NCI-H82 treated with DMSO at 0.1 percent for 48 hours (cell line): ENCODE measurements around the gene TRIM13.

Experiments
- DNase-seq: peaks from one replicate; lab custom pipeline; 2025; ENCODE audit not compliant: unreplicated experiment; lab: John Stamatoyannopoulos, UW

TRIM13 gene

DNA sequence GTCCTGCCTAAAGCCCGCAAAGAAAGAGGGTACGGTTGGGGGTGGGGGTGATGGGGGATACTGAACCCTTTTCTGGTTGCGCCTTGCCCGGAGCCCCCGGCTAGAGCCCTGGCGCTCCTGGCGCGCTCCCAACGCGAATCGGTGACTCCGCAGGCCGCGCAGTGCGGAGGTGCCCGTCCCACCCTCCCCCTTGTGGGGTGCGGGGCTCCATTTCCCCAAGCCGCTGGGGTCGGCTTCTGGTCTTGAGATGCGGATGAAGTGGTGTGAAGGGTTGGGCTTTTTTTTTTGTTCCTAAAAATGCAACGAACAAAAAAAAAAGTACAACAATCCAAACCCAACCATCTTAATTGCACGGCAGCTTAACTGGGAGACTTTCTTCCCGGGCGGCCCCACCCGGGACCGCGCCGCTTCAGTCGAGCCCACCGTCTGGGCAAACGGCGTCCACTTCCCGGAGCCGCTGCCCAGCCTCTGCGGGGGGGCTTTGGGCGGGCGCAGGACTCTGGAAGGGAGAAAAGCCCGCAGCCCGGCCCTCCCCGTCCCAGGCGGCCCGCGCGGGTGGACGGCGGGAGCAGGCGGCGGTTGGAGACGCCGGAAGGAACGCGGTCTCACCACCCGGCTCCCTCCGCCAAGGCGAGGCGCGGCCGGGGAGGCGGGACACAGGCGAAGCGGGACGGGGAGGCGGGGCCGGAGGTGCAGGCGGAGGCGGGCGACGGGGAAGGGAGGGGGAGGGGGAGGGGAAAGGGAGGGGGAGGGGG is 504 bp upstream of the TRIM13 start:
- DNase-seq: peak; percentile 75

DNA sequence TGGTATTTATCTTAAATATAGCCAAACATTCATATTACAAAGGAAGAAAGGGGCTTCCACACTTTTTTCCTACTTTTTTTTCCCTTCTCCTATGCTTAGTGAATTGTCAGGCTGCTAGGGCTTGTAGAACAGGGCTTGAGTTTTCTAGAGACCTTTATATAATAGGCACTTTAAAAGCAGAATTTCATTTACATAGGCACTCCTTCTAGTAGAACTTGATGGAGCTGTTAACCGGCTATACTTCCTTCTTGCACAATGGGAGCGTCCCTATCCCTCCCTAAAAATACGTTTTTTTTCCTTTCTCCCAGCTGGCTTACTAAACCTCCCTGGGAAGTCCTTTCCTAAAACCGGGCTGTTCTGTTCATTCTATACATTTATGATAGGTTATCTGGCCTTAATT is 1.1 kb downstream of the TRIM13 start:
- no peak for DNase-seq

GRCh38 chr13:49998714-49999624 is 2.1 kb downstream of the TRIM13 start:
- no peak for DNase-seq

GRCh38 chr13:50001287-50001686 is 4.4 kb downstream of the TRIM13 start:
- no peak for DNase-seq

DNA sequence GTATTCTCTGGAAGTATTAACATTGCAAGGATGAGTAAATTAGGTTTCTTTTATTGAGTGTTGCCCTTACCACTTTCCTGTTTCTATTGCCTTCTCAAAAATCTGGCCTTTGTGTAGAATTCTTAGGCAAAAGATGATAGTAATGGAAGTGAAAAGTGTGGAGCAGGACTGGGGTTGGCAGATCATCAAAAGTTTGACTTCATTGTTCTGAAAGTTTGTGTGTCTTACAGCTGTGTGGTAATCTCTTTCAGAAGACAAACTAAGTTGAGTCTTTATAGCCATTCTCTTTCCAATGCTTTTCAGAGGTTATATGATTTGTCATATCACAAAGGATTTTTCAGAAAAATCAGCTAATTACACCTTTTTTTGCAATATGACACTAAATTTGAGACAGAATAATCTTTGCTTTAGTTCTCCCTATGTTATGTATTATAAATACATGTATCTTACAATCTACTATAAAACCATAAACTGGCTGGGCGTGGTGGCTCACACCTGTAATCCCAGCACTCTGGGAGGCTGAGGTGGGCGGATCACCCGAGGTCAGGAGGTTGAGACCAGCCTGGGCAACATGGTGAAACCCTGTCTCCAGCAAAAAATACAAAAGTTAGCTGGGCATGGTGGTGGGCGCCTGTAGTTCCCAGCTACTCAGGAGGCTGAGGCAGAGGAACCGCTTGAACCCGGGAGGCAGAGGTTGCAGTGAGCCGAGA is 9.7 kb downstream of the TRIM13 start:
- DNase-seq: no peak

DNA sequence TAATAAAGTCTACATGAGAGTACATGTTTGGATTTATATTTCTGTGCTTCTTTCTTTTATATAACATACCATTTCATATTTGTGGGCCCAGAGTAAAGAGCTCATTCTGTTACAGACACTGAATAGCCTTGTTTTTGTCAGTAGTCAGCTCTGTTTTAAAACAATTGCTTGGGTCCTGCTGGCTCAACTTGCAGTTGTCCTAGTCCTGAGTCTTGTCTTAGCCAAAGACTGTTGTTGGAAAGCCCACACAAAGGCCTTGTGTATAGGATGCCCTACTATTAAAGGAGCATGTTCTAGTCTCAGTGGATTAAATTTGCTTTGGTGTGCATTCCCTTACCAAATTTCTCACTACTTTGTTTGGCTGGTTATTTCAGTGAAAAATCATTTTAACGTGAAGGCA is 14.6 kb downstream of the TRIM13 start:
- no peak for DNase-seq

- no peak for DNase-seq
Observed at GRCh38 chr13:50012396-50013169, 15.7 kb downstream of the TRIM13 start.

- DNase-seq: no peak
Observed at GRCh38 chr13:50014386-50014785, 17.5 kb downstream of the TRIM13 start.

DNA sequence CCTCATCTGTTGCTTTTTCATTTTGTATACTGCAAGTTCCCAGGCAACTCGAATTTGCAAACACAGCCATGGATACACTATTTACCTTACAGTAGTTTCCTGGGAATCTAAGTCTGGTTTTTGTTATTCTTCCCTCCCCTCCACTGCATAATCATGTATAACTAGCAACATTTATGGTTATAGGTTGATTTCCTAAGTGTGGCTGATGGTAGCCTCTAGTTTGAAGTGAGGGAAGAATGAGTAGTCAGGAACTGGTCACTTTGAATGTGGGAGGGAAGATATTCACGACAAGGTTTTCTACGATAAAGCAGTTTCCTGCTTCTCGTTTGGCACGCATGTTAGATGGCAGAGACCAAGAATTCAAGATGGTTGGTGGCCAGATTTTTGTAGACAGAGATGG is 18.4 kb downstream of the TRIM13 start, which contains the start of gene KCNRG:
TSS of gene KCNRG (plus strand) at position 187 of the 400 bp plus-strand sequence. CDS start at position 237, 50 bp downstream.
- DNase-seq: no peak

DNA sequence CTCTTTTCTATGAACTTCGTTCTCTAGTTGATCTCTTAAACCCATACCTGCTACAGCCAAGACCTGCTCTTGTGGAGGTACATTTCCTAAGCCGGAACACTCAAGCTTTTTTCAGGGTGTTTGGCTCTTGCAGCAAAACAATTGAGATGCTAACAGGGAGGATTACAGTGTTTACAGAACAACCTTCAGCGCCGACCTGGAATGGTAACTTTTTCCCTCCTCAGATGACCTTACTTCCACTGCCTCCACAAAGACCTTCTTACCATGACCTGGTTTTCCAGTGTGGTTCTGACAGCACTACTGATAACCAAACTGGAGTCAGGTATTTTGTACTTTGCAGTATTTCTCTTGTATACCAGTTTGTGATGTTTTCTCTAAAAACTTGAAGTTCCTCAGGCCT is 18.9 kb downstream of the TRIM13 start:
- no peak for DNase-seq

- no peak for DNase-seq
Observed at GRCh38 chr13:50016444-50016843, 19.6 kb downstream of the TRIM13 start.

GRCh38 chr13:50017819-50018218 is 21.0 kb downstream of the TRIM13 start:
- DNase-seq: no peak

GRCh38 chr13:50025436-50025835 is 28.6 kb downstream of the TRIM13 start:
- no peak for DNase-seq

GRCh38 chr13:50026788-50027473 is 30.1 kb downstream of the TRIM13 start:
- no peak for DNase-seq

- no peak for DNase-seq
Observed at GRCh38 chr13:50030315-50030714, 33.5 kb downstream of the TRIM13 start.

- no peak for DNase-seq
Observed at GRCh38 chr13:50033725-50034124, 36.9 kb downstream of the TRIM13 start.

GRCh38 chr13:50037788-50038187 is 40.9 kb downstream of the TRIM13 start:
- DNase-seq: no peak

- no peak for DNase-seq
Observed at GRCh38 chr13:50038266-50038665, 41.4 kb downstream of the TRIM13 start.

- DNase-seq: no peak
Observed at GRCh38 chr13:50052478-50052877, 55.6 kb downstream of the TRIM13 start.

DNA sequence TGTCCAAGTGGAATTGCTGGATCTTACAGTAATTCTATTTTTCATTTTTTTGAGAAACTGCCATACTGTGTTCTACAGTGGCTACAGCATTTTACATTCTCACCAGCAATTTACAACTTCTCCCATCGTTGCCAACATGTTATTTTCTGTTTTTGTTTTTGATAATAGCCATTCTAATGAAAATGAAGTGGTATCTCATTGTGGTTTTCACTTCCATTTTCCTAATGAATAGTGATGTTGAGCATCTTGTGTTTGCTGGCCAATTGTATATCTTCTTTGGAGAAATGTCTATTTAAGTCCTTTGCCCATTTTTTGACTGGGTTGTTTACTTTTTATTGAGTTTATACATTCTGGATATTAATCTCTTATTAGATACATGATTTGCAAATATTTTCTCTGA is 57.0 kb downstream of the TRIM13 start:
- no peak for DNase-seq
